GM10248 (cell line): Measurements from ENCODE around the gene ZNF300.
"Not testable (repeated sequence)": the region's sequence is repeated elsewhere in the genome, so short reads cannot be mapped to it uniquely, and the experiment has no call there.

ENCODE experiments used
- CTCF ChIA-PET: fragments of 300-600 bp; sonication (Branson Sonifier 250); formaldehyde crosslinking; extraction: SDS; loops from one replicate; lab custom pipeline; 2021; ENCODE audit warnings: antibody characterized with exemption; lab: Yijun Ruan, JAX
- POLR2A ChIA-PET: fragments of 350-650 bp; sonication (Branson Sonifier 250); formaldehyde crosslinking; extraction: SDS; loops from one replicate; lab custom pipeline; 2020; ENCODE audit warnings: antibody characterized with exemption; lab: Yijun Ruan, JAX
- DNase-seq: peaks from one replicate; pipeline ENCODE4 v3.0.0; 2012; ENCODE audit errors: extremely low spot score
- CTCF ChIP-seq: IDR thresholded peaks from 2 replicates; pipeline ENCODE4 v1.5.1; 2012; ENCODE audit warnings: mild to moderate bottlenecking, low read depth; ENCODE audit errors: extremely low read depth, missing control alignments, control extremely low read depth

The ZNF300 gene

GRCh38 chr5:150846654-150847333, 58.0 kb downstream of the ZNF300 start:
- TF ChIP-seq CTCF, result peak; percentile 66
- POLR2A ChIA-PET, result interaction anchor here (0.6 kb wide), 1 partner anchor 86 kb away, joined by 3 read pairs; no protein-coding TSS in a partner anchor
- DNase-seq, result peak; percentile 77
- CTCF ChIA-PET, result interaction anchor here (0.6 to 6.0 kb wide), 65 partner anchors 8 to 397 kb away, joined by 3 to 94 read pairs (median 5); partner anchors contain the start of genes DCTN4, RBM22, RPS14 and SMIM3

GRCh38 chr5:150846308-150846653, 58.5 kb downstream of the ZNF300 start, which contains the start of gene IRGM:
TSS of gene IRGM (plus strand) at chr5:150846521. CDS start at chr5:150848124, 1,603 bp downstream.
- POLR2A ChIA-PET, result interaction anchor here (0.6 kb wide), 2 partner anchors 62 to 85 kb away, joined by 3 to 5 read pairs; no protein-coding TSS in a partner anchor
- not testable (repeated sequence) for DNase-seq
- CTCF ChIA-PET, result interaction anchor here (0.8 to 6.0 kb wide), 50 partner anchors 7 to 389 kb away, joined by 3 to 94 read pairs (median 5); partner anchors contain the start of genes DCTN4, RBM22 and SMIM3

- ChIA-PET POLR2A (interaction anchor here (0.5 to 0.6 kb wide), 2 partner anchors 61 to 390 kb away, joined by 5 to 8 read pairs; no protein-coding TSS in a partner anchor), CTCF (interaction anchor here (0.9 to 6.0 kb wide), 19 partner anchors 9 to 320 kb away, joined by 3 to 94 read pairs (median 6); partner anchors contain the start of genes DCTN4, RBM22 and SMIM3)
- DNase-seq, result not testable (repeated sequence)
Observed at GRCh38 chr5:150845185-150845859, 59.5 kb downstream of the ZNF300 start.
